A549 (cell line): Measurements from ENCODE around the gene CAMKMT. TPM values are rescaled to one million over a fixed set of nuclear protein-coding genes. Genes with fewer than 3 reads are reported as not detected.

Experiments
- ATAC-seq, 2 experiments: fragments of 200-7000 bp in 1 of 2; fragments of >200 bp in 1 of 2; cut with Nextera tagmentation in 1 of 2; cut with Tn5 transposase in 1 of 2; 3 replicates each; pipeline versions ENCODE4 v1.8.0 to v1.9.1; 2018 to 2020; ENCODE audit warnings: mild to moderate bottlenecking in 1 of 2, moderate library complexity in 1 of 2
- CTCF ChIA-PET: fragments of 300-600 bp; sonication (Branson Sonifier 250); formaldehyde crosslinking; extraction: SDS; loops from one replicate; lab custom pipeline; 2021; ENCODE audit warnings: antibody characterized with exemption, inconsistent platforms; lab: Yijun Ruan, JAX
- POLR2A ChIA-PET: fragments of 350-600 bp; formaldehyde crosslinking; extraction: SDS; loops from one replicate; lab custom pipeline; 2021; ENCODE audit warnings: antibody characterized with exemption, inconsistent platforms; lab: Yijun Ruan, JAX
- DNase-seq, 2 experiments: peaks; one replicate each; pipeline versions ENCODE4 v3.0.0 to v3.0.0-alpha.2; 2011 to 2016; ENCODE audit warnings: low read depth in 1 of 2, low spot score in 1 of 2
- FAIRE-seq: peaks from 2 replicates; lab custom pipeline; 2011; peaks lifted over from hg19 to GRCh38; lab: Jason Lieb, UNC
- H3K27ac ChIP-seq, 2 experiments: fragments of >200 bp; sonication (Bioruptor Twin); formaldehyde crosslinking; 3 replicates each; pipeline ENCODE4 v1.5.1; 2016 to 2017
- H3K4me1 ChIP-seq: fragments of >200 bp; sonication (Bioruptor Twin); formaldehyde crosslinking; 3 replicates; pipeline ENCODE4 v1.6.1; 2016
- H3K4me2 ChIP-seq: fragments of >200 bp; sonication (Bioruptor Twin); formaldehyde crosslinking; 3 replicates; pipeline ENCODE4 v1.6.1; 2016
- H3K4me3 ChIP-seq: fragments of >200 bp; sonication (Bioruptor Twin); formaldehyde crosslinking; 3 replicates; pipeline ENCODE4 v1.5.1; 2016
- H3K9me3 ChIP-seq: fragments of >200 bp; sonication (Bioruptor Twin); formaldehyde crosslinking; 3 replicates; pipeline ENCODE4 v1.6.1; 2016
- CBX2 ChIP-seq: fragments of 200-600 bp; sonication (generic); IDR thresholded peaks from 2 replicates; pipeline ENCODE4 v1.6.1; 2016; ENCODE audit warnings: low read depth, mild to moderate bottlenecking, borderline replicate concordance
- CEBPB ChIP-seq, 2 experiments: fragments of >200 bp in 1 of 2; sonication (Bioruptor Twin) in 1 of 2; formaldehyde crosslinking in 1 of 2; IDR thresholded peaks; 2 replicates each; pipeline ENCODE4 v1.6.1; 2012 to 2016
- CTCF ChIP-seq: fragments of >200 bp; sonication (Bioruptor Twin); formaldehyde crosslinking; IDR thresholded peaks from 3 replicates; pipeline ENCODE4 v1.5.1; 2016
- EHMT2 ChIP-seq: fragments of 200-600 bp; sonication (generic); IDR thresholded peaks from 2 replicates; pipeline ENCODE4 v1.6.1; 2016; ENCODE audit warnings: antibody characterized with exemption, low read depth, mild to moderate bottlenecking, moderate library complexity
- EP300 ChIP-seq, 2 experiments: fragments of >200 bp; sonication (Bioruptor Twin); formaldehyde crosslinking; IDR thresholded peaks; 2 replicates in 1 of 2; 3 replicates in 1 of 2; pipeline ENCODE4 v1.6.1; 2016 to 2017
- ESRRA ChIP-seq: fragments of 150-350 bp; IDR thresholded peaks from 2 replicates; pipeline ENCODE4 v1.6.1; 2014; ENCODE audit warnings: mild to moderate bottlenecking, low read length, borderline replicate concordance
- FOXS1 ChIP-seq: fragments of 250-450 bp; sonication (Bioruptor Pico); IDR thresholded peaks from 2 replicates; pipeline ENCODE4 v1.5.0; 2020; ENCODE audit warnings: mild to moderate bottlenecking, moderate library complexity
- GATA3 ChIP-seq: IDR thresholded peaks from 2 replicates; pipeline ENCODE4 v1.6.1; 2012; ENCODE audit warnings: borderline replicate concordance
- HES2 ChIP-seq: fragments of >200 bp; sonication (Bioruptor Twin); formaldehyde crosslinking; IDR thresholded peaks from 2 replicates; pipeline ENCODE4 v1.6.1; 2016
- HEYL ChIP-seq: fragments of 250-450 bp; sonication (Bioruptor Pico); IDR thresholded peaks from 2 replicates; pipeline ENCODE4 v1.8.0; 2021; ENCODE audit warnings: mild to moderate bottlenecking, moderate library complexity
- HMGXB4 ChIP-seq: fragments of 250-450 bp; sonication (Bioruptor Pico); IDR thresholded peaks from 2 replicates; pipeline ENCODE4 v1.5.0; 2021; ENCODE audit warnings: mild to moderate bottlenecking, moderate library complexity, borderline replicate concordance
- JUN ChIP-seq, 2 experiments: fragments of >200 bp; sonication (Bioruptor Twin); formaldehyde crosslinking; IDR thresholded peaks; 2 replicates in 1 of 2; 3 replicates in 1 of 2; pipeline ENCODE4 v1.6.1; 2016 to 2017
- KDM1A ChIP-seq: fragments of 200-600 bp; sonication (generic); IDR thresholded peaks from 2 replicates; pipeline ENCODE4 v1.6.1; 2016; ENCODE audit warnings: low read depth, mild to moderate bottlenecking
- KDM5A ChIP-seq: fragments of 200-600 bp; sonication (generic); IDR thresholded peaks from 2 replicates; pipeline ENCODE4 v1.6.1; 2016; ENCODE audit warnings: antibody characterized with exemption, mild to moderate bottlenecking
- NR3C1 ChIP-seq: fragments of >200 bp; sonication (Bioruptor Twin); formaldehyde crosslinking; IDR thresholded peaks from 3 replicates; pipeline ENCODE4 v1.6.1; 2017
- POLR2A ChIP-seq: IDR thresholded peaks from 2 replicates; pipeline ENCODE4 v1.6.1; 2012; ENCODE audit warnings: mild to moderate bottlenecking, low read length
- RARB ChIP-seq: fragments of 250-450 bp; sonication (Bioruptor Pico); IDR thresholded peaks from 2 replicates; pipeline ENCODE4 v1.8.0; 2021; ENCODE audit warnings: mild to moderate bottlenecking, moderate library complexity
- RFX5 ChIP-seq: fragments of 450-650 bp; IDR thresholded peaks from 2 replicates; pipeline ENCODE4 v1.7.1; 2014; ENCODE audit warnings: antibody characterized with exemption, mild to moderate bottlenecking, moderate library complexity
- ZC3H11A ChIP-seq: fragments of 450-650 bp; IDR thresholded peaks from 2 replicates; pipeline ENCODE4 v1.6.1; 2014; ENCODE audit warnings: antibody characterized with exemption, mild to moderate bottlenecking
- ZFP36 ChIP-seq: fragments of 450-650 bp; IDR thresholded peaks from 2 replicates; pipeline ENCODE4 v1.6.1; 2014; ENCODE audit warnings: borderline replicate concordance; ENCODE audit not compliant: partially characterized antibody
- ZNF302 ChIP-seq: fragments of 250-450 bp; sonication (Bioruptor Pico); IDR thresholded peaks from 2 replicates; pipeline ENCODE4 v1.9.0; 2021; ENCODE audit warnings: inconsistent platforms, mild to moderate bottlenecking, moderate library complexity
- ZSCAN20 ChIP-seq: fragments of 250-450 bp; sonication (Bioruptor Pico); IDR thresholded peaks from 2 replicates; pipeline ENCODE4 v1.8.0; 2022; ENCODE audit warnings: mild to moderate bottlenecking, moderate library complexity
- WGBS: methylation state at CpG from one replicate; pipeline ENCODE4 v1.1.6; 2017; ENCODE audit errors: missing lambda C conversion rate; 5-methylcytosine and 5-hydroxymethylcytosine counted together
- polyA plus RNA-seq, 4 experiments: library from polyadenylated mRNA; depleted of rRNA in 3 of 4; stranded (reverse); fragments of >200 nt; fragmentation: RNase III in 1 of 4; extraction: RNeasy Plus Mini Kit Qiagen cat#74134 plus additional on column Dnase treatment in 1 of 4; gene quantifications; 2 replicates in 3 of 4; 3 replicates in 1 of 4; pipeline ENCODE4 v1.2.3, GENCODE V29; 2011 to 2017
- TF ChIP-seq, protein P1 (sequence below): IDR thresholded peaks from 2 replicates; pipeline ENCODE4 v1.6.1; 2012; ENCODE audit warnings: low read depth, borderline replicate concordance

CAMKMT gene
- polyA plus RNA-seq, 2 of the 4 experiments (the other 2 are of a cell fraction) = 6.5 to 15.7 TPM

DNA sequence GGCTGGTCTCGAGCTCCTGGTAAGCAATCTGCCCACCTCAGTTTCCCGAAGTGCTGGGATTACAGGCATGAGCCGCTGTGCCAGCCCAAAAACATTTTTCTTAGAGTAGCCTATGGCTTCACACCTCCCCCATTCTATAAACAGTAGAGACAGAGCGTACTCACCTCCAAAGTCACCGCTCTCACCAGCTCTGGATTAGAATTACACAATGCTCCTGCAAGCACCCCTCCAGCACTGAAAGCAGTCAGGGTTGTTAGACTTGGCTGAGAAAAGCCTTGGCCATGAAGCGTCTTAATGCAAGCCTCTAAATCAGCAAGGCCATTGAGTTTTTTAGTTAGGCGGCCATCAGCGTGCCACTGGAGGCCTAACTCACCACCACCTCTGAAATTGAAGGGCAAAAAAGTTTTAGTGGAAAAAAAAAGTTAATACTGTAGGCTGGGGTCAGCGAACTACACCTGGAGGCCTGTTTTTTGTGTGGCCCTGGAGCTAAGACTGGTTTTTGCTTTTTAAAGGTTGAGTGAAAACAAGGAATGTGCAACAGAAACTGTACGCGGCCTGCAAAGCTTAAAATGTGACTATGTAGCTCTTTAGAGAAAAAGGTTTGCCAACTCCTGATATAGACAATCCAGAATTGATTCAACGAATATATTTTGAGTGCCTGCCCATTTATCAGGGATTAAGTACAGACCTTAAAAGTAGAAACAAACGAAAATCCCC is 35.0 kb upstream of the CAMKMT start:
- Histone ChIP-seq H3K4me1 (peaks cover 17% of the 10 kb centered on the region), H3K9me3 (no peaks in the 10 kb centered on the region), H3K4me2 (no peak overlapping the region), H3K27ac (no peak overlapping the region), H3K4me3 (no peak overlapping the region)
- ATAC-seq (no peak), FAIRE-seq (no peak), DNase-seq (no peak)
- TF ChIP-seq HMGXB4 (CRISPR knock-in tag) = no peak
- no peak for TF ChIP-seq CEBPB (IDR thresholded peaks at IDR 0.05)
- TF ChIP-seq ZSCAN20 (CRISPR knock-in tag) = no peak
- no peak for TF ChIP-seq CTCF
- no peak for TF ChIP-seq ZNF302 (CRISPR knock-in tag)
- no peak for TF ChIP-seq GATA3
- TF ChIP-seq ESRRA = no peak
- no peak for TF ChIP-seq EHMT2
- ChIA-PET POLR2A (interaction anchor here (0.5 kb wide), 1 partner anchor 158 kb away, joined by 3 read pairs; the partner anchor contains the start of gene PPM1B), CTCF (interaction anchor here (1.1 to 1.5 kb wide), 3 partner anchors 153 to 283 kb away, joined by 3 to 4 read pairs (median 3); no protein-coding TSS in a partner anchor)
- 88% methylated on average over 13 of the region's 13 CpGs for WGBS

GRCh38 chr2:44328750-44329149 is 33.0 kb upstream of the CAMKMT start:
- ChIA-PET POLR2A (interaction anchor here (0.6 kb wide), 1 partner anchor 196 kb away, joined by 3 read pairs; no protein-coding TSS in a partner anchor), CTCF (interaction anchor here (0.7 to 3.1 kb wide), 6 partner anchors 10 to 284 kb away, joined by 3 to 14 read pairs (median 5); no protein-coding TSS in a partner anchor)
- no peak for TF ChIP-seq FOXS1 (CRISPR knock-in tag)
- TF ChIP-seq HES2 = no peak
- no peak for TF ChIP-seq RARB (CRISPR knock-in tag)
- TF ChIP-seq CBX2 = no peak
- TF ChIP-seq KDM5A = no peak
- TF ChIP-seq ZC3H11A = no peak
- no peak for TF ChIP-seq RFX5
- TF ChIP-seq JUN (IDR thresholded peaks at IDR 0.05) = no peak
- TF ChIP-seq ZFP36 = no peak
- TF ChIP-seq, protein P1, sequence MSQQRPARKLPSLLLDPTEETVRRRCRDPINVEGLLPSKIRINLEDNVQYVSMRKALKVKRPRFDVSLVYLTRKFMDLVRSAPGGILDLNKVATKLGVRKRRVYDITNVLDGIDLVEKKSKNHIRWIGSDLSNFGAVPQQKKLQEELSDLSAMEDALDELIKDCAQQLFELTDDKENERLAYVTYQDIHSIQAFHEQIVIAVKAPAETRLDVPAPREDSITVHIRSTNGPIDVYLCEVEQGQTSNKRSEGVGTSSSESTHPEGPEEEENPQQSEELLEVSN = no peak
- no peak for TF ChIP-seq HEYL (CRISPR knock-in tag)
- no peak for TF ChIP-seq GATA3
- no peak for TF ChIP-seq POLR2A
- TF ChIP-seq CTCF = no peak
- TF ChIP-seq EP300 (IDR thresholded peaks at IDR 0.05) = no peak
- no peak for TF ChIP-seq KDM1A
- no peak for TF ChIP-seq NR3C1
- FAIRE-seq = no peak
- Histone ChIP-seq H3K9me3 (no peaks in the 10 kb centered on the region), H3K4me2 (no peak overlapping the region), H3K4me3 (no peak overlapping the region), H3K4me1 (peaks cover 17% of the 10 kb centered on the region), H3K27ac (no peak overlapping the region)
- DNase-seq = no peak
- WGBS = 78% methylated on average over 2 of the region's 2 CpGs
- ATAC-seq = no peak
